ENCODE data around the gene AMN. TPM values are rescaled to one million over a fixed set of nuclear protein-coding genes. Genes with fewer than 3 reads are reported as not detected.

Gene AMN
- total and polyA plus RNA-seq, 2 experiments from 2014 or later: 0.69 to 1.2 TPM

DNA sequence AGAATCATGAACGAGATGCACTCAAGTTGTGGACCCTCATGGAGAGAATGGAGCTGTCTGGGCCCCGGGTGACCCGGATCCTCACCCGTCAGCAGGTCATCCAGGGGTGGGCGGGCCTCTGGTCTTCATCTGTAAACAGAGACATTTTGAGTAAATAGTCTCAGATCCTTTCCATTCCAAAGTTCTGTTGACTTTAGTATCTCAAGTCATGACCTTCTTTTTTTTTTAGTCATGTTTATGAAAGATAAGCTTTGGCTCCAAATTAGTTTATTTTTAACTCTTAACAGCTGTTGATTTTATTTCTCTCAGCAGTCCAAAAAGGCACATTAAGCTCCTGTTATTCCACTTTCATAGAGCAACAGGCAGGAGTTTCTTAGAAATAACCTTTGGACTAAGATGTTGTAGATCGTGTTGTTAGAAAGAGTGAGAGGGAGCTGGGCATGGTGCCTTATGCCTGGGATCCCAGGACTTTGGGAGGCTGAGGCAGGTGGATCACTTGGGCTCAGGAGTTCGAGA is 48.9 kb upstream of the AMN start (continued):
- no peak for TF ChIP-seq ZNF462 (CRISPR knock-in tag; IDR thresholded peaks at IDR 0.05)
- no peak for TF ChIP-seq EZH2 (IDR thresholded peaks at IDR 0.05; ENCODE audit: low read depth, unreplicated experiment)
- no peak for TF ChIP-seq POLR2AphosphoS5 (IDR thresholded peaks at IDR 0.05; ENCODE audit: low read depth)
- TF ChIP-seq ZNF331 (CRISPR knock-in tag; IDR thresholded peaks at IDR 0.05; ENCODE audit: low read depth): no peak
- no peak for TF ChIP-seq STAT1 (IDR thresholded peaks at IDR 0.05; ENCODE audit: unreplicated experiment)
- no peak for TF ChIP-seq JUNB (IDR thresholded peaks at IDR 0.05; ENCODE audit: unreplicated experiment)
- TF ChIP-seq CTCF (conservative IDR thresholded peaks at IDR 0.05; ENCODE audit: low read depth in 2 of 2): no peak

GRCh38 chr14:102875652-102876051 is 46.8 kb upstream of the AMN start:
- Mint-ChIP-seq H3K4me1 (no peaks in the 10 kb centered on the region), H3K4me3 (no peak overlapping the region), H3K9me3 (no peaks in the 10 kb centered on the region), H3K27ac (no peak overlapping the region), H3K27me3 (ENCODE audit: insufficient read depth, low read depth, poor library complexity) (no peaks in the 10 kb centered on the region), H3K36me3 (ENCODE audit: low read depth) (no peaks in the 10 kb centered on the region)
- Histone ChIP-seq H3K4me2 (no peak overlapping the region), H2AFZ (no peak overlapping the region), H3K79me2 (replicated peaks; ENCODE audit: insufficient read depth) (no peaks in the 10 kb centered on the region), H4K20me1 (replicated peaks; ENCODE audit: insufficient read depth) (no peaks in the 10 kb centered on the region), H3K4me1 (ENCODE audit: insufficient read depth) (no peaks in the 10 kb centered on the region), H3K4me3 (no peak overlapping the region), H3K36me3 (ENCODE audit: insufficient read depth) (peaks cover 6% of the 10 kb centered on the region; the same call in 1 of the 2 replicates), H3K27ac (ENCODE audit: low read depth) (no peak overlapping the region), H3F3A (replicated peaks; ENCODE audit: low read depth) (no peaks in the 10 kb centered on the region), H3K27me3 (ENCODE audit: insufficient read depth) (no peaks in the 10 kb centered on the region), H3K9me2 (ENCODE audit: insufficient read depth) (no peaks in the 10 kb centered on the region)
- ATAC-seq (no peak), DNase-seq (ENCODE audit: low spot score) (no peak)
- TF ChIP-seq JUNB (IDR thresholded peaks at IDR 0.05; ENCODE audit: unreplicated experiment): no peak
- no peak for TF ChIP-seq EZH2phosphoT487 (IDR thresholded peaks at IDR 0.05; ENCODE audit: unreplicated experiment)
- TF ChIP-seq, protein P1, sequence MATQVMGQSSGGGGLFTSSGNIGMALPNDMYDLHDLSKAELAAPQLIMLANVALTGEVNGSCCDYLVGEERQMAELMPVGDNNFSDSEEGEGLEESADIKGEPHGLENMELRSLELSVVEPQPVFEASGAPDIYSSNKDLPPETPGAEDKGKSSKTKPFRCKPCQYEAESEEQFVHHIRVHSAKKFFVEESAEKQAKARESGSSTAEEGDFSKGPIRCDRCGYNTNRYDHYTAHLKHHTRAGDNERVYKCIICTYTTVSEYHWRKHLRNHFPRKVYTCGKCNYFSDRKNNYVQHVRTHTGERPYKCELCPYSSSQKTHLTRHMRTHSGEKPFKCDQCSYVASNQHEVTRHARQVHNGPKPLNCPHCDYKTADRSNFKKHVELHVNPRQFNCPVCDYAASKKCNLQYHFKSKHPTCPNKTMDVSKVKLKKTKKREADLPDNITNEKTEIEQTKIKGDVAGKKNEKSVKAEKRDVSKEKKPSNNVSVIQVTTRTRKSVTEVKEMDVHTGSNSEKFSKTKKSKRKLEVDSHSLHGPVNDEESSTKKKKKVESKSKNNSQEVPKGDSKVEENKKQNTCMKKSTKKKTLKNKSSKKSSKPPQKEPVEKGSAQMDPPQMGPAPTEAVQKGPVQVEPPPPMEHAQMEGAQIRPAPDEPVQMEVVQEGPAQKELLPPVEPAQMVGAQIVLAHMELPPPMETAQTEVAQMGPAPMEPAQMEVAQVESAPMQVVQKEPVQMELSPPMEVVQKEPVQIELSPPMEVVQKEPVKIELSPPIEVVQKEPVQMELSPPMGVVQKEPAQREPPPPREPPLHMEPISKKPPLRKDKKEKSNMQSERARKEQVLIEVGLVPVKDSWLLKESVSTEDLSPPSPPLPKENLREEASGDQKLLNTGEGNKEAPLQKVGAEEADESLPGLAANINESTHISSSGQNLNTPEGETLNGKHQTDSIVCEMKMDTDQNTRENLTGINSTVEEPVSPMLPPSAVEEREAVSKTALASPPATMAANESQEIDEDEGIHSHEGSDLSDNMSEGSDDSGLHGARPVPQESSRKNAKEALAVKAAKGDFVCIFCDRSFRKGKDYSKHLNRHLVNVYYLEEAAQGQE (IDR thresholded peaks at IDR 0.05; ENCODE audit: unreplicated experiment): no peak
- TF ChIP-seq NANOG (IDR thresholded peaks at IDR 0.05; ENCODE audit: borderline replicate concordance): no peak
- TF ChIP-seq ETS1 (IDR thresholded peaks at IDR 0.05): no peak

All from GM23338 (cell line).